ENCODE data around the gene PNKP.

Gene PNKP

GRCh38 chr19:49814010-49814409 lies 53.4 kb downstream of the PNKP start:
- no peak for FAIRE-seq

- FAIRE-seq, result peak; percentile 99
Measured at GRCh38 chr19:49812997-49813861, 54.1 kb downstream of the PNKP start, which contains the start of gene FUZ. Gene FUZ, minus strand, starts transcription at chr19:49813292. Its CDS starts 186 bp downstream, at chr19:49813106.

DNA sequence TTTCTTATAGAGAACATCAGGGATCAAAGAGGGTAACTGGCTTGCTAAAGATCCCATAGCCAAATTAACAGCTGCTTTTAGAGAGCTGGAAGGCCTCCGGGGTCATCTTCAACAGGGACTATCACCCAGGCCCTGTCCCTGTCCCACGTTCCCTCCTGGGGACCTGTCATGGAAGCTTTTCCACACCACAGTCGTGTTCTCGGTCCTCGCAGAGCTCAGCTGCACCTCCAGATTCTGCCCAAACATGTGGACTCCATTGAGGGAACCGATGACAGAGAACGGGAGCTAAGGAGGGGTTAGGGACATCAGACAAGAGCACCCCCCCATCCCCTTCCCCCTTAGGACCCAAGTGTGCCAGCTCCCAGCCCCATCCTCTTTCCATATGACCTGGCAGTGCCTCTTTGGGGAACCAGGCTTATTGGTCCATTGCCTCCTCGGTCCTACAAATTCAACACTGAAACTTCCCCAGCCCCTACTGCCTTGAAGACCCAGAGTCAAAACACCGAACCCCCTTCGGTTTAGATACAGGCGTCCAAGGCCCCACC lies 54.9 kb downstream of the PNKP start:
- no peak for FAIRE-seq

DNA sequence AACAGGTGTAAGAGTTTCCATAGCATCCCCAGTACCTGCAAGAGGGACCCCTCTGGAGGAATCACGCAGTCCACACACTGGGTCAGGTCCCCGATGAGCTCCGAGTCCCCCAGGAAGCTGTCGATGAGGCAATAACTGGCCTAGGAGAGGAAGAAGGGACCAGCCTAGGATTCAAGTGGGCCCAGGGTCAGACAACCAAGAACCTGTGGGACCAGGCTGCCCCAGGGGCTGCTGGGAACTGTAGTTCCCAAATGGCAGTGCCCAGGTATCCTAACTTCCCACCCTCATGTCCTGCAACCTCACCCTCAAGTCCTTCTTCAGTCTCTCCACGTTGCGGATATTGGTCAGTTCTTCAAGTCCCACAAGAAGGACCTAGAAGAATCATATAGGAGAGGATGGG lies 56.0 kb downstream of the PNKP start:
- FAIRE-seq, result no peak
